BE2C (cell line): ENCODE measurements around the gene NDUFAF2.

Source experiments
- DNase-seq: peaks from one replicate; pipeline ENCODE4 v3.0.0-alpha.2; 2020
- H3K27me3 ChIP-seq: fragments of 250-450 bp; sonication (Bioruptor Pico); 2 replicates; pipeline ENCODE4 v1.5.1; 2020; ENCODE audit warnings: mild to moderate bottlenecking
- H3K36me3 ChIP-seq: fragments of 250-450 bp; sonication (Bioruptor Pico); 2 replicates; pipeline ENCODE4 v1.5.1; 2020; ENCODE audit warnings: mild to moderate bottlenecking
- H3K4me1 ChIP-seq: fragments of 250-450 bp; sonication (Bioruptor Pico); 2 replicates; pipeline ENCODE4 v1.5.1; 2020
- H3K4me3 ChIP-seq: 2 replicates; pipeline ENCODE4 v1.5.1; 2011; ENCODE audit warnings: low read depth, low read length
- H3K9me3 ChIP-seq: fragments of 250-450 bp; sonication (Bioruptor Pico); 2 replicates; pipeline ENCODE4 v1.5.1; 2020
- CTCF ChIP-seq: IDR thresholded peaks from 2 replicates; pipeline ENCODE4 v1.5.1; 2012; ENCODE audit warnings: mild to moderate bottlenecking, low read depth, low read length

NDUFAF2 gene

GRCh38 chr5:61163905-61164304, 218.9 kb downstream of the NDUFAF2 start:
- no peak for DNase-seq
- peak overlapping the region; percentile 70; the same call in 1 of the 2 replicates for H3K4me3 ChIP-seq
- no peaks in the 10 kb centered on the region; the same call in 1 of the 2 replicates for H3K4me1 ChIP-seq
- no peaks in the 10 kb centered on the region for H3K9me3 ChIP-seq
- H3K27me3 ChIP-seq = no peaks in the 10 kb centered on the region
- peaks cover 17% of the 10 kb centered on the region for H3K36me3 ChIP-seq
- no peak for TF ChIP-seq CTCF

- Histone ChIP-seq H3K4me3 (no peak overlapping the region), H3K36me3 (no peaks in the 10 kb centered on the region), H3K4me1 (no peaks in the 10 kb centered on the region), H3K27me3 (no peaks in the 10 kb centered on the region), H3K9me3 (no peaks in the 10 kb centered on the region)
- peak; percentile 54 for TF ChIP-seq CTCF
- DNase-seq = peak; percentile 24
Measured at GRCh38 chr5:61167382-61167781, 222.4 kb downstream of the NDUFAF2 start.

- TF ChIP-seq CTCF = no peak
- no peaks in the 10 kb centered on the region for H3K9me3 ChIP-seq
- H3K27me3 ChIP-seq = no peaks in the 10 kb centered on the region
- H3K36me3 ChIP-seq = no peaks in the 10 kb centered on the region
- H3K4me3 ChIP-seq = no peak overlapping the region
- DNase-seq = no peak
- H3K4me1 ChIP-seq = no peaks in the 10 kb centered on the region
Measured at GRCh38 chr5:61168951-61169350, 223.9 kb downstream of the NDUFAF2 start.

- TF ChIP-seq CTCF = no peak
- no peak for DNase-seq
- Histone ChIP-seq H3K36me3 (no peaks in the 10 kb centered on the region), H3K27me3 (no peaks in the 10 kb centered on the region), H3K9me3 (no peaks in the 10 kb centered on the region), H3K4me3 (no peak overlapping the region), H3K4me1 (no peaks in the 10 kb centered on the region)
Measured at GRCh38 chr5:61171479-61171878, 226.5 kb downstream of the NDUFAF2 start.

- no peaks in the 10 kb centered on the region for H3K9me3 ChIP-seq
- no peaks in the 10 kb centered on the region for H3K27me3 ChIP-seq
- no peak for TF ChIP-seq CTCF
- no peaks in the 10 kb centered on the region for H3K36me3 ChIP-seq
- H3K4me1 ChIP-seq = no peaks in the 10 kb centered on the region
- H3K4me3 ChIP-seq = no peak overlapping the region
- DNase-seq = no peak
Measured at GRCh38 chr5:61176631-61177030, 231.6 kb downstream of the NDUFAF2 start.

- Histone ChIP-seq H3K4me3 (no peak overlapping the region), H3K9me3 (no peaks in the 10 kb centered on the region), H3K27me3 (no peaks in the 10 kb centered on the region), H3K4me1 (no peaks in the 10 kb centered on the region), H3K36me3 (no peaks in the 10 kb centered on the region)
- TF ChIP-seq CTCF = no peak
- no peak for DNase-seq
Measured at GRCh38 chr5:61177070-61177469, 232.1 kb downstream of the NDUFAF2 start.
